ENCODE results near the gene ATF6B.

The ATF6B gene

DNA sequence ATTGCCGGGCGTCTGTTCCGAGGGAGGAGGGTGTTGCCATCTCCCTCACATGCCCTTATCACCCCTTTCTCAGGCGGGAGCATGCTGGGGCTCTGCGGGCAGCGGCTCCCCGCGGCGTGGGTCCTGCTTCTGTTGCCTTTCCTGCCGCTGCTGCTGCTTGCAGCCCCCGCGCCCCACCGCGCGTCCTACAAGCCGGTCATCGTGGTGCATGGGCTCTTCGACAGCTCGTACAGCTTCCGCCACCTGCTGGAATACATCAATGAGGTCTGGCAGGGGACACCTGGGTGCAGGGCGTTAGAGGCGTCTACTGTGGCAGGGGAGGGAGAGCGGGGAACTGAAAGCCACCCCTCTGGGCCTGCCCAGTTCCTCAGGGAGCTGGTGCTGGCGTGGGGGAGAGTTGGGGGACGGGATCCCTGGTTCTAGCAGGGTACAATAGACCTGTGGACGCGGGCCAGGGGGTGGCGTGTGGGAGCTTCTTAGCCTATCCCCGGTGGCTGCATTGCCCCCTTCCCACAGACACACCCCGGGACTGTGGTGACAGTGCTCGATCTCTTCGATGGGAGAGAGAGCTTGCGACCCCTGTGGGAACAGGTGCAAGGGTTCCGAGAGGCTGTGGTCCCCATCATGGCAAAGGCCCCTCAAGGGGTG, 26.6 kb upstream of the ATF6B start:
- DNase-seq (ENCODE audit: insufficient read length, low spot score) (peak; percentile 57), FAIRE-seq (no peak)
- peak; percentile 53 for TF ChIP-seq CTCF (IDR thresholded peaks at IDR 0.05; ENCODE audit: insufficient read depth, missing control alignments)

DNA sequence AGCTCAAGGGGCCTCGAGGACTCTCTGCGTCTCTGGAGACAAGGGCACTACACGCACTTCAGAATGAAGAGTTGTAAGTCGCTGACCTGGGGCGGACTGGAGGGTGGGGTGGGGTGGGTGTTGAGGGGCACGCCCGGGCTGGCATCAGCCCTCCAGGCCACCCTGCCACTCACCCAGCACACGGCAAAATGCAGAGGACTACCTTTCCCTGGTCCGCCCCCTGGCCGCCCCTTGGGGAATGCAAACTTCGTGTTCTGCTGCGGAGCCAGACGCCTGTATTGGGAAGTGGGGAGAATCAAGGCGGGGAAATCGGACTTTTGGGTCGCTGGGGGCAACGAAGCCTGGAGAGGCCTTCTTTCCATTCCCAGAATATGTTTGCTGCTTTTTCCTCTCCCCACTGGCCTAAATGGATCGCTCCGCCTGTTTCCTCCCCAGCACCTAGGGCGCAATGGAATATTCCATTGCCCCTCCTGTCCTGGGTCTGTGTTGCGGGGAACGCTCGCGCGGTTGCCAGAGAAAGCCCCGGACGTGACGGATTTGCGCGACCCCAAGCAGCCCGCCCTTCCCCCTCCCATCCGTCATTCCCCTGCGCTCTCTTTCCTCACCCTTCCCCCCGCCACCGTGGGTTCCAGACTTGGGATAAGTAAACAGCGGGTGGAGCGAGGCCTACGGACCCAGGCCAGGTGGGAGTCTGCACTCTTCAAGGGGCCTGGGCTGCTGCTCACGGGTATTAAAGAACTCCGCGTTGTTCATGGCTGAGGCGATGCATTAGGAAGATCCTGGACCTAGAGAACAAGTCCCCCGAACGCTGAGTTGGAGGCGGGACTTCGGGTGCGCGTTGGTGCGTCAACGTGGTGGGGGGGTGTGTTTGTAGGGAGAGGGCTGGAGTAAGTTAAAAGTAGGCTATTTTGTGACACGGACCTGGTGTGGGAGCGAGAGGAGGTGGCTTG, 25.8 kb upstream of the ATF6B start, which contains the start of gene PPT2:
Gene PPT2, plus strand, starts transcription at position 578 of the 950 bp plus-strand sequence. CDS start 454 bp downstream, outside the sequence.
- FAIRE-seq = no peak
- peak; percentile 75 for DNase-seq (ENCODE audit: insufficient read length, low spot score)
- no peak for TF ChIP-seq CTCF (IDR thresholded peaks at IDR 0.05; ENCODE audit: insufficient read depth, missing control alignments)

DNA sequence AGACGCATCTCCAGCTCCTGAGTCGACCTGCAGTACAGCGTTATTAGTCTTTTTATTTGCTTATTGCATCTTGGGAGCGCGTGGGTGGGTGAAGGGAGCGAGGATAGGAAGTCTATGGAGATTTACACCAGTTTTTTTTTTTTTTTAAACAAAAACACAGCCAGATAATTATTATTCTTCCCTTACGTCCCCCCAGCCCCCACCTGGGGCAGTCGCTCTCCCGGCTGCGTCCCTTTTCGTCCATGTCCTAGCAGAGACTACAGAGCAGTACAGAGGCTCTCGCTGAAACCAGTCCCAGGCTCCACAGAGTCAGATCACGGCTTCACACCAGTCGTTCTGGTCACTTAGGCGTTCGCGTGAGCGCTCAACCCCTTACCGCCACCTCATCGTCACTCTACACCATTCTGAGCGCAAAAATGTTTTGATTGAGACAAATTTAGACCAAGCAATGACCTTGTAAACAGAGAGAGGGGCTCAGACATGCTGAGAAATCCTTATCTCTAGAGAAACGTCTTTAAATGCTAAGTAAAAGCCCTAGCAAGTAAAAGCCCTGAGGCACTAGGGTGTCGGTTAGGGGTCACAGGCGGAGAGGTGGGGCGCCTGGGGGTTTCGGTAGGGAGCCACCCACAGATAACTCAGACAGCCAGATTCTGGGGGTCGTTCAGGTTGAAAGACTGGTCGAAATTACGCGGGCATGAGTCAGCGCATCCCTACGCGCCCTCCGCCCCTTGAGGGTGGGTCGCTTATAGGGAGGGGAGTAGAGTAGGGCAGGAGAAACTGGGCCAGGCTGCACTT, 24.9 kb upstream of the ATF6B start:
- DNase-seq (ENCODE audit: insufficient read length, low spot score) (no peak), FAIRE-seq (no peak)
- no peak for TF ChIP-seq CTCF (IDR thresholded peaks at IDR 0.05; ENCODE audit: insufficient read depth, missing control alignments)

GRCh38 chr6:32151863-32152768, 24.1 kb upstream of the ATF6B start, which contains the start of gene PRRT1:
Gene PRRT1 (minus strand): TSS chr6:32151939. CDS start chr6:32151827, 112 bp downstream.
- no peak for DNase-seq (ENCODE audit: insufficient read length, low spot score)
- FAIRE-seq = no peak
- TF ChIP-seq CTCF (IDR thresholded peaks at IDR 0.05; ENCODE audit: insufficient read depth, missing control alignments) = no peak

DNA sequence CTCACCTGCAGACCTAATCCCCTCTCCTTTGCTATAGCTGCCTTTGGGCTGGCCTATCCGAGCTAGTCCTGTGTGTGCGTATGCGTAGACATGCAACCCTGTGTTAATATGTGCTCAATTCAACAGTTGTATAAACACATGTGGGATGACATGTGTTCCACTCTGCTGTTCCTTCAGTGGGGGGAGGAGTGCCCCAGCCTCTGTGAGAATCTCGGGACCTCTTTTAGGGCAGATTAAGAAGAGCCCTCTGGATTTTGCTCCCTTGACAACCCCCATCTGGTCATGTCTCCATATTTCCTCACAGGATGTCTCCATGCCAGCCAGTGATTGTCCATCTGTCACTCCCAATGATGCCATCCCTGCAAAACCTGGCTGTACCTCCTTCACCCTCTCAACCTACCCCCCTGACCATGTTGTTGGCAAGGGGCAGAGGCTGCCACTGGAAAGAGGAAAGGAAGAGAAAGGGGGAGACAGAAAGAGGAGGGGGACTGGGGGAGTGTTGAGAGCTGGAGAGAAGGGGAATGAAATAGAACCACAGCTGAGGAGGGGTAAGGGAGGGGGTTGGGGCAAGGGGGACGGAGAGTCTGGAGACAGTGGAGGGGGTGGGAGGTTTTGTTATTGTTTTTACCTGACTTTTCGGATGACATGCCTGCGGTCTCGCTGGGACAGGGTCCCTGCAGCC, 23.3 kb upstream of the ATF6B start:
- TF ChIP-seq CTCF (IDR thresholded peaks at IDR 0.05; ENCODE audit: insufficient read depth, missing control alignments) = no peak
- DNase-seq (ENCODE audit: insufficient read length, low spot score) (no peak), FAIRE-seq (no peak)

Measured in D721Med (cell line).